Heart left ventricle (tissue), 13 donors: ENCODE data around the gene ATXN2.

ENCODE experiments used
- POLR2A ChIP-seq, 2 donors: fragments of 450-650 bp; IDR thresholded peaks; one replicate each; pipeline ENCODE4 v1.6.1; 2017; ENCODE audit warnings: antibody characterized with exemption in 2 of 2, mild to moderate bottlenecking in 2 of 2, moderate library complexity in 2 of 2
- TF ChIP-seq, protein P1 (sequence below), 12 donors: fragments of 200-600 bp; sonication (generic) in 4 of 12; IDR thresholded peaks; one replicate each; pipeline versions ENCODE4 v1.5.0 to v1.8.0; 2018 to 2022; ENCODE audit warnings: antibody characterized with exemption in 12 of 12, mild to moderate bottlenecking in 5 of 12
- donor health status: ischemic (EF 13 %, LVEDD 7.1; RV severe dilation, severe dysfunction).
- donor health status: DM: no; HTN: yes; CAD: no.
- donor health status: DM: no; HTN: no; CAD: no.
- donor health status: ischemic (EF 25% LVEDD 6.9; RV normal size, moderate dysfunction).
- donor health status: ischemic (EF 25% LVEDD 5.7; RV mildly dilated, moderate dysfunction).
- donor health status: ischemic (EF 35%, LVEDD 5.7; RV mildly dilated, moderate dysfunction).
- donor health status: nonischemic (EF 11% LVEDD 7.7; RV severe dilation, severe dysfunction).
- donor health status: DM: yes; HTN: yes; CAD: no.
- donor health status: PGD.
- donor health status: ischemic (EF 29% LVEDD 5.4; RV normal size, mild dysfunction).
- donor health status: nonischemic (EF 23%, LVEDD 6.1; RV moderate dilation, normal function).

DNA sequence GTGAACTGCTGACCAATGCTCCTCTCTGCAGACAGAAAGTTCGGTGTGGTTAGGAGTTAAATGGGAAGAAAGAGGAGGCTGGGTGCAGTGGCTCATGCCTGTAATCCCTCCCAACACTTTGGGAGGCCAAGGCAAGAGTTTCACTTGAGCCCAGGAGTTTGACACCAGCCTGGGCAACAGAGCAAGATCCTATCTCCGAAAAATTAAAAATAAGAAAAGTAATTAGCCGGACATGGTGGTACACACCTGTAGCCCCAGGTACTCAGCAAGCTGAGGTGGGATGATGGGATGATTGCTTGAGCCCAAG is 19.0 kb downstream of the ATXN2 start:
- TF ChIP-seq, protein P1, sequence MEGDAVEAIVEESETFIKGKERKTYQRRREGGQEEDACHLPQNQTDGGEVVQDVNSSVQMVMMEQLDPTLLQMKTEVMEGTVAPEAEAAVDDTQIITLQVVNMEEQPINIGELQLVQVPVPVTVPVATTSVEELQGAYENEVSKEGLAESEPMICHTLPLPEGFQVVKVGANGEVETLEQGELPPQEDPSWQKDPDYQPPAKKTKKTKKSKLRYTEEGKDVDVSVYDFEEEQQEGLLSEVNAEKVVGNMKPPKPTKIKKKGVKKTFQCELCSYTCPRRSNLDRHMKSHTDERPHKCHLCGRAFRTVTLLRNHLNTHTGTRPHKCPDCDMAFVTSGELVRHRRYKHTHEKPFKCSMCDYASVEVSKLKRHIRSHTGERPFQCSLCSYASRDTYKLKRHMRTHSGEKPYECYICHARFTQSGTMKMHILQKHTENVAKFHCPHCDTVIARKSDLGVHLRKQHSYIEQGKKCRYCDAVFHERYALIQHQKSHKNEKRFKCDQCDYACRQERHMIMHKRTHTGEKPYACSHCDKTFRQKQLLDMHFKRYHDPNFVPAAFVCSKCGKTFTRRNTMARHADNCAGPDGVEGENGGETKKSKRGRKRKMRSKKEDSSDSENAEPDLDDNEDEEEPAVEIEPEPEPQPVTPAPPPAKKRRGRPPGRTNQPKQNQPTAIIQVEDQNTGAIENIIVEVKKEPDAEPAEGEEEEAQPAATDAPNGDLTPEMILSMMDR (IDR thresholded peaks at IDR 0.05), result no peak
- TF ChIP-seq POLR2A (IDR thresholded peaks at IDR 0.05), result no peak
